Measurements from ENCODE around the gene KLF2.
"Not testable (repeated sequence)": the region's sequence is repeated elsewhere in the genome, so short reads cannot be mapped to it uniquely, and the experiment has no call there.

The KLF2 gene

DNA sequence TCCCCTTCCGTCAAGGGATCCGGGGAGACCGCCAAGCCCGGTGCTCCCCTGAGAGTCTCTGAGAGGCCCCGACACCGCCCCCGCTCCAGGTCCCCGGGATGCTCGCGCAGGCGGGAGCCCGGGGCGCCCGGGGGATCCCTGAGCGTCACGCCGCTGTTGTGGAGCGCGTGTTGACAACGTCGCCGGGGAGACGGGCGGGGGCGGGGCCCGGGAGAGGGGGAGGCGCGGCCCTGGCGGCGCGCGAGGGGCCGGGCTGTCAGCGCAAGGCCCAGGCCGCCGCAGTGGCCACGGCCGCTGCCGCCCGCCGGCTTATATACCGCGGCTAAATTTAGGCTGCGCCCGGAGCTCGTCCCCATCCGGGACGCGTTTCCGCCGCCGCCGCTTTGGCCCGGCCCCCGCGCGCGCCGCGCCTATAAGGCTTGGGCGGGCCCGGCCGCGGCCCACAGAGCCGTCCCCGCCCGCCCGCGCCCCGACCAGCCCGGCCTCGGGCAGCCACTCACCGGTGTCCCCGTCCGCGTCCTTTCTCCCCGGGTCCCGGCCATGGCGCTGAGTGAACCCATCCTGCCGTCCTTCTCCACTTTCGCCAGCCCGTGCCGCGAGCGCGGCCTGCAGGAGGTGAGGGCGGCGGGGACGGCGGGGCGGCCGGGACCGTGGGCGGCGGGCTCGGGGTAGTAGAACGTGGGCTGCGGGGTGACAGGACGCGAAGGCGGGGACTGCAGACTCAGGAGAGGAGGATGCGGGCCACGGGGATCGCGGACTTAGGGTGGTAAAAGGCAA is at the start of gene KLF2:
Gene KLF2, plus strand, starts transcription at position 443 of the 777 bp plus-strand sequence. Its CDS starts 98 bp downstream, at position 541.
- DNase-seq (ENCODE audit: low read depth in 2 of 2): peak; percentile 56 to 93

DNA sequence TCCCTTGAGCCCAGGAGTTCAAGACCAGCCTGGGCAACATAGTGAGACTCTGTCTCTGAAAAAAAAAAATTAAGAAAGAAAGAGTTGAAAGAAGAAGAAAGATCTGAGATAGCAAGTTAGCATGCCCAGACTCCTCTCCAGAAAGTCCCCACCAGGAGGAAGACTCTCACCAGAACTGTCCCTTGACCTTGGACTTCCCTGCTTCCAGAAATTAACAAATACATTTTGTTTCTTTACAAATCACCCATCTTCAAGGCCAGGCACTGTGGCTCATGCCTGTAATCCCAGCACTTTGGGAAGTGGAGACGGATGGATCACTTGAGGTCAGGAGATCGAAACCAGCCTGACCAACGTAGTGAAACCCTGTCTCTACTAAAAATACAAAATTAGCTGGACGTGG is 44.3 kb upstream of the KLF2 start:
- DNase-seq (ENCODE audit: low read depth in 2 of 2): no peak

DNA sequence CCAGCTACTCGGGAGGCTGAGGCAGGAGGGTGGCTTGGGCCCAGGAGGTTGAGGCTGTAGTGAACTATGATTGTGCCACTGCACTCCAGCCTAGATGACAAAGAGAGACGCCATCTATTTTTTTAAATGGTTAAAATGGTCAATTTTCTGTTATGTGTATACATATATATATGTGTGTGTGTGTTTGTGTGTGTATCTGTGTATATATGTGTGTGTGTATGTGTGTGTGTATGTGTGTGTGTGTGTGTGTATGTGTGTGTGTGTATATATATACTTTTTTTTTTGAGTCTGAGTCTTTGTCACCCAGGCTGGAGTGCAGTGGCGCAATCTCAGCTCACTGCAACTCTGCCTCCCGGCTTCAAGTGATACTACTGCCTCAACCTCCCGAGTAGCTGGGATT is 42.9 kb upstream of the KLF2 start:
- DNase-seq (ENCODE audit: low read depth in 2 of 2): no peak

DNA sequence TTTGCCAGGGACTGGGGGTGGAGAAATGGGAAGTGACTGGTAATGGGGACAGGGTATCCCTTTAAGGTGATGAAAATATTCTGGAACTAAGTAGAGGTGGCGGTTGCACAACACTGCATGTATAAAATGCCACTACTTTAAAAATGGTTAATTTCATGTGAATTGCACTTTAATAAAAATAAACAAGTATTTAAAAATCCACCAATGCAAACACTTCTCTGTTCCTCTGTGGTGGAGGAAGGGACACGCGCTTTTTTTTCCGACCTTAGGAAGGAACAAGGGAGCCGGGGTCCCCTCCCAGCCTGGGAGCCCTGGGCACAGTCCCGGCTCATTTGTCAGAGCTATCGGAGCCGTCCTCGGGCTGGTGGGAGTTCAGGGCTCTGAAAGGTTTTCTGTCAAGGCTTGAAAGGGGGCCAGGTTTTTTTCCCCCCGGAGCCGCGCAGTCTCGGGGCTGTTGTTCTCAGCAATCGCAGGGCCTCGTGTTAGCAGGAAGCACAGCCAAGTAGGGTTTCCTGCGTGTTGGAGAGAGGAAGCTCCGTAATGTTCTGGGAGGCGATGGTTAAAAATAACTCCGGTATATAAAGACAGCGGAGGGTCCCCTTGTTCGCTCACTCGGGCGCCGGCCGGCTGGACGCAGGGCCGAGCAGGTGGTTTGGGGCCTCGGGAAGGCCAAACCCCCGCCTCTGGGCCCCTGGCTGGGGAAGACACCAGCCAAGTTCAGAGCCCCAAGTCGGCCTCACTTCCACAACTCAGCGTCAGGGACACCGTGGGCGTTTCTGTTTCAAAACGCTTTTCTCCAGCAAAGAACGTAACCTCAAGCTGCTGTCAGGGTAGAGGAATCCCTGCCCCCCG is 41.2 kb upstream of the KLF2 start:
- peak; percentile 7 to 49 for DNase-seq (ENCODE audit: low read depth in 2 of 2)

DNA sequence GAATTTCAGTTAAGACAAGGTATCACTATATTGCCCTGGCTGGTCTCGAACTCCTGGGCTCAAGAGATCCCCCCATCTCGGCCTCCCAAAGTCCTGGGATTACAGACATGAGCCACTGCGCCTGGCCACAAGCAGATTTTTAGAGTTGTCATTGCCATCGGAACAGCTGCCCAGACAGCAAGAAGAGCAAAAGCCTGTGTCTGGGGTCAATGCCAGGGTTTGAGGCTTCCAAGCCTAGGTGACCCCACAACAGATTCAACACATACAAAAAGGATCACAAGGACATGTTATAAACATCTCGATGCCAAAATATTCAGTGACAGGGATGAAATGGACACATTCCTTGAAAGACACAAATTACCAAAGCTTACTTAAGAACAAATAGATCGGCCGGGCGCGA is 40.1 kb upstream of the KLF2 start:
- no peak for DNase-seq (ENCODE audit: low read depth in 2 of 2)

DNA sequence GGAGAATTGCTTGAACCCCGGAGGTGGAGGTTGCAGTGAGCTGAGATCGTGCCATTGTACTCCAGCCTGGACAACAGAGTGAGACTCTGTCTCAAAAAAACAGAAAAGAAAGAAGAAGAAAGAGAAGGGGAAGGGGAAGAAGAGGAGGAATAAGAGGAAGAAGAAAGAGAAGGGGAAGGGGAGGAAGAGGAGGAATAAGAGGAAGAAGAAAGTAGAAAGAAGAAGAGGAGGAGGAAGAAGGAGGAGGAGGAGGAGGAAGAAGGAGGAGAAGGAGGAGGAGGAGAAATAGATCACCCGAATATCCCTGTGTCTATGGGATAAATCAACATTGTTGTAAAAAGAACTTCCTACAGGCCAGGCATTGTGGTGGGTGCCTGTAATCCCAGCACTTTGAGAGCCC is 39.5 kb upstream of the KLF2 start:
- DNase-seq (ENCODE audit: low read depth in 2 of 2): not testable (repeated sequence)

DNA sequence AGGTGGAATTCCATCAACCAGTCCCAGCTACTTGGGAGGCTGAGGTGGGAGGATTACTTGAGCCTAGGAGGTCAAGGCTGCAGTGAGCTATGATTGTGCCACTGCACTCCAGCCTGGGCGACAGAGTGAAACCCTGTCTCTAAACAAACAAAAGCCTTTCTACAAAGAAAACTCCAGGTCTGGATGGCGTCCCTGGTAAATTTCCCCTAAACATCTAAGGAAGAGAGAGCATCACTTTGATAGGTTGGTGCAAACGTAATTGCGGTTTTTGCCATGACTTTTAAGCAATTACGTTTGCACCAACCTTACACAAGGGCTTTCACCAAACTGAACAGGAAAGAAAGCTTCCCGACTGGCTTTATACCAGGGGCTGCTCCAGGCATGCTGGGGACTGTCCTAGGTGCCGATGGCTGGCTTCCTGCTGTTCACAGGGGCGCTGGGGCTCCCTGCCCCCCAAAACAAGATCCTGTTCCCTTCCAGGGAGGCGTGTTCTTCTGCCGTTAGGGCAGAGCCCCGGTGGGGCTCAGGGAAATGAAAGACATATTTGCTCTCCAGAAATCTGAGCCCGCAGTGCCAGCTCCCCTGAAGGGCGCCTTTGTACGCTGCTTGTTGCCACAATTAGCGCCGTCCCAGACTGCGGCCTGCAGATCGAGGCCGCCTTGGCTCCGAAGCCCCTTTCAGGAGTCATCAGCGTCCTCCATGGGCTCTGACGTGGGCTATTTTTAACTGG is 38.7 kb upstream of the KLF2 start:
- DNase-seq (ENCODE audit: low read depth in 2 of 2): no peak

DNA sequence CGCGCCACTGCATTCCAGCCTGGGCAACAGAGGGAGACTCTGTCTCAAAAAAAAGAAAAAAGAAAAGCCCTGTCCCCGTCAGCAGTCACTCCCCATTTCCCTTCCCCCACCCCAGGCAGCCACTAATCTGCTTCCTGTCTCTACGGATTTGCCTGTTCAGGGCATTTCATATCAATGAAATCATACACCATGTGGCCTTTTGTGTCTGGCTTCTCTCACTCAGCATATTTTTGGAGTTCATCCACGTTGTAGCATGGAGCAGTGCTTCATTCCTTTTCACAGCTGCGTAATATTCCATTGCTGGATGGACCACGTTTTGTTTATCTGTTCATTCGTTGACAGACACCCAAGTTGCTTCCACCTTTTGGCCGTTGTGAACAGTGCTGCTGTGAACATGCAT is 36.1 kb upstream of the KLF2 start:
- no peak for DNase-seq (ENCODE audit: low read depth in 2 of 2)

DNA sequence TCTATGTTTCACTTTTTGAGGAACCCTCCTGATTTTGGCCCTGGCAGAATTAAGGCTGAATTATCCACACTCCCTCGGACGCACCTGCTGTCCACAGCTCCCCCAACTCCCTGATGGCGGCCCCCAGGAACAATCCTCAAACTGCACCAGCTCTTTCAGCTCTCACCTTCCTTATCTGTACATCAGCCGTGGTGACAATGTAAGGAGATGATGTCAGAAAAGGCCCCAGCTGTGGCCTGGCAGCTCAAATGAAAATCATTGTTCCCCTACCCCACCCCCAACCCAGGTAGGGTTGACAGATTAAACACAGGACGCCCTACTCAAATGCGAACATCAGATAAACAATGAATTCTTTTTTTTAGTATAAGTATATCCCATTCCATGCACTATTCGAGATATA is 35.0 kb upstream of the KLF2 start:
- DNase-seq (ENCODE audit: low read depth in 2 of 2): no peak

DNA sequence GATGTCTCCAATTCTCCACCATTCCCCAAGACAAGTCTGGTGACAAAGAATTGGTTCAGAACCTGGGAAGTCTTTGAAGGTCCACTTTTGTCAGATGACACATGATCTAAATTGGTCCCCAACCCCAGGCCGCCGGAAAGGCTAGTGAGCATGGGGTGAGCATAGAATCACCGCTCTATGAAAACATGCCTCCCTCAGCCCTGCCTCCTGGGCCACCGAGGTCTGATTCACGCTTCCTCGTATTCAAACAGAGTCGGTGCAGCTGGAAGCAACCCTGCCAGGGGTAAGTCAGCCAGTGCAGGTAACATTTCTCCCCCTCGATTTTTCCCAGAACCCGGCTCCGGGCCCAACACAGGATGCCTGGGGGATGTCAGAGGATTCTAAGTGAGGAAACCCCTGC is 33.9 kb upstream of the KLF2 start:
- DNase-seq (ENCODE audit: low read depth in 2 of 2): no peak

DNA sequence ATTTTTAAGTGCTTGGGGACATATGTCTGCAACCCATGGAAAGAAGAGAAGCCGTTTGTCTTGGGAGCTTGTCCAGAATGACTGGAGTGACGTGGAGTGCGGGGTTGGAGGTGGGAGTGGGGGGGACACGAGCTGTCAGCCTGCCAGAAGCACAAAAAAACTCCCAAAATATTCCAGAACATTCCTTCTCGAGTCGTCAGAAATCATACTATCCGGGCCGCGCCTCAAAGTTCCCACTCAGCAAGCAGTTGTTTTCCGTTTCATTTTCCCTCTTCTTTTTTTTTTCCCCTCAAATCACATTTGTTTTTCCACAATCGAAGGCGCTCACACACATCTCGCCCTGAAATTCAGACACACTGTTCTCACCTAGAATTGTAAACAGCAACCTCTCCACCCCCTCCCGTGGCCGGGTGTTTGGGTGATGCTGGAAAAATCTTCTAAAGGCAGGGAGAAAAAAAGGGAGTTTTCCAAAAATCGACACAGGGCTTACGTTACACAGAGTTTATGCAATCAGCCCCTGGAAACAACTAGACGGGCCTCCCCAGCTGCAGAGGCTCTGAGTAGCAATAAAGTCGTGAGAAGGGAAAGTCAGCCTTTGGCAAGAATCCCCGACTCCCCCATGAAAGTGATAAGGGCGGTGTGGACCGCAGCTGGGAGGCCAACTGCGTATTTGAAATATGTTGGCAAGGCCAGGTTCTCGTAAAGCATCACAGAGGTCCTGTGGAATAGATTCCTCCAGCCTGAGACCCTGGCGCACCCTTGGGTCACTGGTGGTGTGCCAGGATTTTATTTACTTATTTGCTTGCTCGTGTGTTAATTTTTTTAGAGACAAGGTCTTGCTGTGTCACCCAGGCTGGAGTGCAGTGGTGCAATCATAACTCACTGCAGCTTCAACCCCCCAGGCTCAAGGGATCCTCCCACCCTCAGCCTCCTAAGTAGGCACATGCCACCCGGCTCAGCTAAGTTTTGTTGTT is 31.2 kb upstream of the KLF2 start:
- DNase-seq (ENCODE audit: low read depth in 2 of 2): no peak

DNA sequence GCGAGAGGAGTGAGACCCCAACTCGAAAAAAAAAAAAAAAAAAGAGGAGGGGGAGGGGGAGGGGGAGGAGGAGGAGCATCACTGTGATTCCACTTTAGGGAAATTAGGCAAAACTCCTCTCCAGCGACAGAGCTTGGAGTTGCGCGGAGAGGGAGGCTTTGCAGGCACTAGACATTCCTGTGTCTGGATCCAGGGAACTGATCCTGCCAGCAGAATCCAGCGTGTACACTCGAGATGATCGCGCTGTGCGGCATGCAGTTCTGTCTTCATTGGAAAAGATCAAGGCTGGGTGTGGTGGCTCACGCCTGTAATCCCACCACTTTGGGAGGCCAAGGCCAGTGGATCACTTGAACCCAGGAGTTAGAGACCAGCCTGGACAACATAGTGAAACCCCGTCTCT is 29.6 kb upstream of the KLF2 start:
- DNase-seq (ENCODE audit: low read depth in 2 of 2): no peak

DNA sequence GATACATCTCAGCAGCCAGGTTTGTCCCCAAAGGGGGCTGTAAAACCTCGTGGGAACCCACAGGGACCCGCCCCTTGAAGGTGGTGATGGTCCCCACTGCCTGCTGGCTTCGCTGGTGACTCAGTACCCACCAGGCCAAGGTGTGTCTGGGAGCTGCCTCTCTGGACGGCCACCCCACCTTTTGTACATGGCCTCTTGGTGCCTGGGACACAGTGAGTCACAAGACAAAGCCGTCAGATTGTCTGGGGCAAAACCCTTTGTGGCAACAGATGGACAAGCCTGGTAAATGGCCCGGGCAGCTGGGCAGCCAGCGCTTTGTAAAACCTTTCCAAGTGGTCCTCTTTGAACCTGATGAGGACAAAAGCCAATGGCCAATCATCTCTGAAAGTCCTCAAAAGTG is 27.9 kb upstream of the KLF2 start:
- DNase-seq (ENCODE audit: low read depth in 2 of 2): no peak

DNA sequence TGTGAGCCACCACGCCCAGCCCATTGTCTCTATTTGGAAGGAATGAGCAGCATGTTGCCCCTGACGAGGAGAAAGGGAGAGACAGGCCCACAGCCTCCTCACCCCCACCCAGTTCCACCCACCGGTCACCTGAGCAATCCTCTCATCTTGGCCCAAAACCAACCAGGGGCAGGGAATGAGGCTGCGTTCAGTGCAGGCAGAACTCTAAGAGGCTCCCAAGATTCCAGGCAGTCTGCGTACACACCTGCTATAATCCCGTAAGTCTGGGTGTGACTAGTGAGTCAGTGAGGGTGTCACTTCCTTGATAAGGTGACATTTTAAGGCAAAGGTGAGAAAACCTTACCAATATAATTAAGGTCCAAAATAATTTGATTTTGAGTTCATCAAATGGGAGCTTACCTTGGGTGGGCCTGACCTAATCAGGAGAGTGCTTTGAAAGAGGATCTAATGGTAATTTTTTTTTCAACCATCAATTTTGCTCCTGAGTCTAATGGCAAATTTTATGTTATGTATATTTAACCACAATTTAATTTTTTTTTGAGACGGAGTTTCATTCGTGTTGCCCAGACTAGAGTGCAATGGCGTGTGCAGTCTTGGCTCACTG is 26.9 kb upstream of the KLF2 start:
- DNase-seq (ENCODE audit: low read depth in 2 of 2): no peak

DNA sequence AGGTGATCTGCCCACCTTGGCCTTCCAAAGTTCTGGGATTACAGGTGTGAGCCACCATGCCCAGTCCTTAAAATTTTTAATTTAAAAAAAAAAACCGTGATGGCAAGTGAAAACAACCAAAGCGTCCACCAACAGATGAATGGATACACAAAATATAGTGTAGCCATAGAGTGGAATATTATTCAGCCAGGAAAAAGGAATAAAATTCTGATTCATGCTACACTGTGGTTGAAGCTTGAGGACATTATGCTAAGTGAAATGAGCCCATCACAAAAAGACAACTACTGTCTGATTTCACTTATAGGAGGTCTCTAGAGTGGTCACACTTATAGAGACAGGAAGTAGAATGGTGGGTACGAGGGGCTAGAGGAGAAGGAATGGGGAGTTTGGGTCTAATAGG is 26.3 kb upstream of the KLF2 start:
- no peak for DNase-seq (ENCODE audit: low read depth in 2 of 2)

DNA sequence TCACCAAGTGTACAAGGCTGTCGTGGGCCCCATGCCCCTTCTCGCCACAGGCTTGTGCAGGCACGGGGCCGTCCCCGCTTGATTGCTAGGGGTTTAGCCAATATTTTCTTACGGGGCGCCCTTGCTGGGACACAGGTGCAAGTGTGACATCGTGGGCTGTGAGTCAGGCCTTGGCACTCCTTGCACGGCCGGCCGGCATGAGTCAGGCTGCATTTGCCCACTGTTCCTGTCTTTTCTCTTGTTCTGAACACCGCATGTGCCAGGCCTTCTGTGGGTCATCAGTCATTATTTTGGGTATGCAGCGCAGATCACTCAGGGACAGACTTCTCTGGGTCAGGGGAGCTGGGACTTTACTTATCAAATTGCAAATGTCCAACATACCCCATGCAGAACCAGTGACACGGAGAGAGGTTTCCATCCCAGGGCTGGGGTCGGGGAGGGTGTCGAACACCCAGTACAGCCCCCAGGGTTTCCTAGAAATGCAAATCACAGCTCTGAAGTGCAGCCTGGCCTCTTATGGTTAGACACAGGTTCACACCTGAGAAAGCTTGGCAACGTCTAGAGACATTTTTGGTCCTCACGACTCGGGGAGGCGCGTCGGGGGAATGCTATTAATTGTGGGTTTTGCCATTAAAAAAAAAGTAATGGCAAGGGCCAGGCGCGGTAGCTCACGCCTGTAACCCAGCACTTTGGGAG is 22.5 kb upstream of the KLF2 start:
- no peak for DNase-seq (ENCODE audit: low read depth in 2 of 2)

DNA sequence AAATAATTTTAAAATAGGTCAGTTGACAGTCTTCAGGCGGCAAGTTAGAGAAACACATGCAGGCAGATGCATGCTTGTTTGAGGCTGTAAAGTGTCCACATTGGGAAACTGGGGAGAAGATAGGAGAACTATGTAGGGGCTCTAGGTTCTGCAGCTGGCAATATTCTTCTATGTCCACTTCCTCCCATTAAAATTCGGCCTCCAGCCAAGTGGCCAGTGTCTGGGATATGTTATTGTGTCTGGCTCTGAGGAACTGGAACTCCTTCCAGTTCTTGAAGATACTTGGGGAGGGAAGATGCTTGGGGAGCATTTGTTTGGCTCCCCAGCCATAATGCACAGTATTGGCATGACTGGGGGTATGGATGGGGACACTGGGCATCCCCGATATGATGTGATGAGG is 20.9 kb upstream of the KLF2 start:
- DNase-seq (ENCODE audit: low read depth in 2 of 2): no peak

DNA sequence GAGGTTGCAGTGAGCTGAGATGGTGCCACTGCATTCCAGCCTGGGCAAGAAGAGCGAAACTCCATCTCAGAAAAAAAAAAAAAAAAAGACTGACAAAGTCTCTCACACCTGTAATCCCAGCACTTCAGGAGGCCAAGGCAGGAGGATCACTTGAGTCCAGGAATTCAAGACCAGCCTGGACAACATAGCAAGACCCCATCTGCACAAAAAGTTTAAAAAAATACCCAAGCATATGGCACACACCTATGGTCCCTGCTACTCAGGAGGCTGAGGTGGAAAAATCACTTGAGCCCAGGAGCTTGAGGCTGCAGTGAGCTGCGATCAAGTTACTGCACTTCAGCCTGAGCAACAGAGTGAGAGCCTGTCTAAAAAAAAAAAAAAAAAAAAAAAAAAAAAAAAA is 20.1 kb upstream of the KLF2 start:
- not testable (repeated sequence) for DNase-seq (ENCODE audit: low read depth in 2 of 2)

DNA sequence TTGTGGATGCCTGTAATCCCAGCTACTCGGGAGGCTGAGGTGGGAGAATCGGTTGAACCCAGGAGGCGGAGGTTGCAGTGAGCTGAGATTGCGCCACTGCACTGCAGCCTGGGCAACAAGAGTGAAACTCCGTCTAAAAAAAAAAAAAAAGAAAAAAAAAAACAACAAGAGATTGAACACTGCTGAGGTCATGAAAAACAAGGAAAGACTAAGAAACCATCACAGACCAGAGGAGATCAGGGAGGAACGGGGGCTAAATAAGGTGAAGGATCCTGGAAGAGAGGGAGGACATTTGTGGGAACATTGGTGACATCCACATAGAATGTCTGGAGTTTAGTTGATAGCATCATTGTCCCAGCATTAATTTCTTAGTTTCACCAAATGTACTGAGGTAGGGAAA is 19.6 kb upstream of the KLF2 start:
- not testable (repeated sequence) for DNase-seq (ENCODE audit: low read depth in 2 of 2)

DNA sequence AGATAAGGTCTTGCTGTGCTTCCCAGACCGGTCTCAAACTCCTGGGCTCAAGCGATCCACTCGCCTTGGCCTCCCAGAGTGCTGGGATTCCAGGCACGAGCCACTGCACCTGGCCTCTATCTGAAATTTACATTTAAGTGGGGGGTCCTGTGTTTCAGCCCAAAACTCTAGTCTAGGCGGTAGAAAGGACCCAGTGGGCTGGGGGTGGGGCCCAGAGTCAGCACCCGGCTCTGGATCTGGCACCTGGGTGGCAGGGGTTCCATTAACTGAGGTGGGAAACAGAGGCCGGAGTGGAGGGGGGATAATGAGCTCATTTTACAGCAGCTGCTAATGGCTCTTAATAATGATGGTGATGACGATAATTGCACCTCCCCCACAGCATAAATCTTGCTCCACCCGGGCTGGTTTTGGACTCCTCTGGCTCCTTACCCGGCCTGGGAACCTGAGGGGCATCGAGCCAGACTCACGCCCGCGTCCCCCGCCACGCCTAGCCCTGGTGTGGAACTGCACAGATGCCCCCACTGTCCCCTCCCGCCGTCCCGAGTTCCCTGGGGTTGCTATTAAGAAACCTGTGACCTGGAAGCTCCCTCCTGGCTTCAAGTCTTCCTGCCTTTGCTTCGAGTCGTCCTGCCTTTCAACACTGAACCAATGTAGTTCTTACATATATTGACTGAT is 17.8 kb upstream of the KLF2 start:
- no peak for DNase-seq (ENCODE audit: low read depth in 2 of 2)
